HepG2 (cell line): ENCODE measurements around the gene TXNDC12. TPM values are rescaled to one million over a fixed set of nuclear protein-coding genes. Genes with fewer than 3 reads are reported as not detected.

Experiments used
- BHLHE40 ChIP-seq: IDR thresholded peaks from 2 replicates; pipeline ENCODE4 v1.6.1; 2011; ENCODE audit warnings: low read length, improper control_type of control experiment
- BORCS8-MEF2B ChIP-seq: sonication (generic); formaldehyde crosslinking; IDR thresholded peaks from 2 replicates; pipeline ENCODE4 v1.8.0; 2022; ENCODE audit warnings: mild to moderate bottlenecking, missing genetic modification reagents
- GFI1 ChIP-seq: sonication (generic); formaldehyde crosslinking; IDR thresholded peaks from 2 replicates; pipeline ENCODE4 v1.5.0; 2020; ENCODE audit warnings: missing genetic modification reagents, mild to moderate bottlenecking, borderline replicate concordance
- HOXA5 ChIP-seq: sonication (generic); formaldehyde crosslinking; IDR thresholded peaks from 2 replicates; pipeline ENCODE4 v1.4.0; 2020; ENCODE audit warnings: missing genetic modification reagents
- JUN ChIP-seq: sonication (generic); formaldehyde crosslinking; IDR thresholded peaks from 2 replicates; pipeline ENCODE4 v1.4.0; 2020; ENCODE audit warnings: mild to moderate bottlenecking, missing genetic modification reagents
- KDM4B ChIP-seq: sonication (generic); formaldehyde crosslinking; IDR thresholded peaks from 2 replicates; pipeline ENCODE4 v1.4.0; 2020; ENCODE audit warnings: missing genetic modification reagents
- PHF20 ChIP-seq: sonication (generic); formaldehyde crosslinking; IDR thresholded peaks from 2 replicates; pipeline ENCODE4 v1.5.0; 2020; ENCODE audit warnings: mild to moderate bottlenecking, missing genetic modification reagents
- RFX3 ChIP-seq: IDR thresholded peaks from 2 replicates; pipeline ENCODE4 v1.6.1; 2016; ENCODE audit warnings: missing biosample characterization, missing genetic modification reagents
- RXRB ChIP-seq: IDR thresholded peaks from 2 replicates; pipeline ENCODE4 v1.6.1; 2016; ENCODE audit warnings: borderline replicate concordance, missing genetic modification reagents, missing compliant biosample characterization
- THYN1 ChIP-seq: sonication (generic); formaldehyde crosslinking; IDR thresholded peaks from 2 replicates; pipeline ENCODE4 v1.8.1; 2023; ENCODE audit warnings: low read depth, mild to moderate bottlenecking, moderate library complexity, missing genetic modification reagents, borderline replicate concordance
- ZC3H13 ChIP-seq: sonication (generic); formaldehyde crosslinking; IDR thresholded peaks from 2 replicates; pipeline ENCODE4 v1.8.1; 2023; ENCODE audit warnings: mild to moderate bottlenecking, missing genetic modification reagents, moderate library complexity
- ZFAT ChIP-seq: sonication (generic); formaldehyde crosslinking; conservative IDR thresholded peaks from 2 replicates; pipeline ENCODE4 v1.8.1; 2023; ENCODE audit warnings: missing genetic modification reagents, inconsistent platforms
- ZNF256 ChIP-seq: sonication (generic); formaldehyde crosslinking; conservative IDR thresholded peaks from 2 replicates; pipeline ENCODE4 v1.4.0; 2020; ENCODE audit warnings: missing genetic modification reagents
- ZNF44 ChIP-seq: sonication (generic); formaldehyde crosslinking; IDR thresholded peaks from 2 replicates; pipeline ENCODE4 v1.5.1; 2020; ENCODE audit warnings: mild to moderate bottlenecking, missing genetic modification reagents
- ZNF556 ChIP-seq: sonication (generic); formaldehyde crosslinking; IDR thresholded peaks from 2 replicates; pipeline ENCODE4 v1.4.0; 2020; ENCODE audit warnings: mild to moderate bottlenecking, missing genetic modification reagents, borderline replicate concordance
- ZNF639 ChIP-seq: conservative IDR thresholded peaks from 2 replicates; pipeline ENCODE4 v1.6.1; 2018; ENCODE audit warnings: missing genetic modification reagents
- ZNF747 ChIP-seq: sonication (generic); formaldehyde crosslinking; IDR thresholded peaks from 2 replicates; pipeline ENCODE4 v1.8.1; 2023; ENCODE audit warnings: missing genetic modification reagents, mild to moderate bottlenecking, borderline replicate concordance
- ZNF776 ChIP-seq: sonication (generic); formaldehyde crosslinking; IDR thresholded peaks from 2 replicates; pipeline ENCODE4 v1.4.0; 2020; ENCODE audit warnings: mild to moderate bottlenecking, missing genetic modification reagents
- ZSCAN12 ChIP-seq: sonication (generic); formaldehyde crosslinking; IDR thresholded peaks from 2 replicates; pipeline ENCODE4 v1.9.0; 2021; ENCODE audit warnings: mild to moderate bottlenecking, missing genetic modification reagents
- polyA plus RNA-seq, 8 experiments: library from polyadenylated mRNA; depleted of rRNA in 3 of 8; stranded (reverse) in 7 of 8; unstranded in 1 of 8; fragments of >200 nt; fragmentation: Illumina TruSeq in 4 of 8; extraction: Trizol in 4 of 8; gene quantifications; 2 replicates each; pipeline versions ENCODE4 v1.2.1 to v1.2.3, GENCODE V29; 2011 to 2016; ENCODE audit warnings: low read depth in 4 of 8, missing spikeins in 1 of 8, mixed read lengths in 1 of 8; ENCODE audit not compliant: insufficient read depth in 1 of 8
- total RNA-seq, 5 experiments: library from RNA; depleted of rRNA; stranded (reverse); fragments of >200 nt; fragmentation: Illumina TruSeq; extraction: Trizol; gene quantifications; 2 replicates each; pipeline ENCODE4 v1.2.3, GENCODE V29; 2016; ENCODE audit warnings: low read depth in 1 of 5
- TF ChIP-seq, protein P1 (sequence below), 2 experiments: IDR thresholded peaks; 2 replicates each; pipeline ENCODE4 v1.6.1; 2011 to 2012; ENCODE audit warnings: low read length in 2 of 2, borderline replicate concordance in 1 of 2, low read depth in 1 of 2, mild to moderate bottlenecking in 1 of 2, moderate library complexity in 1 of 2
- TF ChIP-seq, protein P2 (sequence below): sonication (generic); formaldehyde crosslinking; IDR thresholded peaks from 2 replicates; pipeline ENCODE4 v1.8.1; 2023; ENCODE audit warnings: mild to moderate bottlenecking, moderate library complexity, missing genetic modification reagents
- TF ChIP-seq, protein P3 (sequence below): IDR thresholded peaks from 2 replicates; pipeline ENCODE4 v1.6.1; 2012; ENCODE audit warnings: inconsistent platforms

TXNDC12 gene
- total and polyA plus RNA-seq, 2 of the 13 experiments (the other 11 are each of a cell fraction or from before 2014, with no cell fraction given): 65.6 to 67.2 TPM

- TF ChIP-seq JUN (CRISPR knock-in tag) (no peak), ZC3H13 (no peak), BORCS8-MEF2B (CRISPR knock-in tag) (0 out of 2 replicates have a peak, but pooled peaks have one; percentile 71), ZNF776 (CRISPR knock-in tag) (no peak), RXRB (peak; percentile 6; the same call in 1 of the 2 replicates), ZNF747 (CRISPR knock-in tag) (peak; percentile 66; the same call in 1 of the 2 replicates), ZNF256 (no peak), ZSCAN12 (CRISPR knock-in tag) (no peak), HOXA5 (CRISPR knock-in tag) (peak; percentile 45), RFX3 (CRISPR knock-in tag) (no peak), ZNF44 (CRISPR knock-in tag) (no peak), KDM4B (CRISPR knock-in tag) (no peak), GFI1 (0 out of 2 replicates have a peak, but pooled peaks have one; percentile 31), THYN1 (CRISPR knock-in tag) (no peak), BHLHE40 (no peak), ZNF556 (CRISPR knock-in tag) (no peak), PHF20 (CRISPR knock-in tag) (peak; percentile 59), ZFAT (no peak), ZNF639 (no peak; the same call in 1 of the 2 replicates)
- TF ChIP-seq, protein P1, sequence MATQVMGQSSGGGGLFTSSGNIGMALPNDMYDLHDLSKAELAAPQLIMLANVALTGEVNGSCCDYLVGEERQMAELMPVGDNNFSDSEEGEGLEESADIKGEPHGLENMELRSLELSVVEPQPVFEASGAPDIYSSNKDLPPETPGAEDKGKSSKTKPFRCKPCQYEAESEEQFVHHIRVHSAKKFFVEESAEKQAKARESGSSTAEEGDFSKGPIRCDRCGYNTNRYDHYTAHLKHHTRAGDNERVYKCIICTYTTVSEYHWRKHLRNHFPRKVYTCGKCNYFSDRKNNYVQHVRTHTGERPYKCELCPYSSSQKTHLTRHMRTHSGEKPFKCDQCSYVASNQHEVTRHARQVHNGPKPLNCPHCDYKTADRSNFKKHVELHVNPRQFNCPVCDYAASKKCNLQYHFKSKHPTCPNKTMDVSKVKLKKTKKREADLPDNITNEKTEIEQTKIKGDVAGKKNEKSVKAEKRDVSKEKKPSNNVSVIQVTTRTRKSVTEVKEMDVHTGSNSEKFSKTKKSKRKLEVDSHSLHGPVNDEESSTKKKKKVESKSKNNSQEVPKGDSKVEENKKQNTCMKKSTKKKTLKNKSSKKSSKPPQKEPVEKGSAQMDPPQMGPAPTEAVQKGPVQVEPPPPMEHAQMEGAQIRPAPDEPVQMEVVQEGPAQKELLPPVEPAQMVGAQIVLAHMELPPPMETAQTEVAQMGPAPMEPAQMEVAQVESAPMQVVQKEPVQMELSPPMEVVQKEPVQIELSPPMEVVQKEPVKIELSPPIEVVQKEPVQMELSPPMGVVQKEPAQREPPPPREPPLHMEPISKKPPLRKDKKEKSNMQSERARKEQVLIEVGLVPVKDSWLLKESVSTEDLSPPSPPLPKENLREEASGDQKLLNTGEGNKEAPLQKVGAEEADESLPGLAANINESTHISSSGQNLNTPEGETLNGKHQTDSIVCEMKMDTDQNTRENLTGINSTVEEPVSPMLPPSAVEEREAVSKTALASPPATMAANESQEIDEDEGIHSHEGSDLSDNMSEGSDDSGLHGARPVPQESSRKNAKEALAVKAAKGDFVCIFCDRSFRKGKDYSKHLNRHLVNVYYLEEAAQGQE (IDR thresholded peaks at IDR 0.05; ENCODE audit: borderline replicate concordance in 1 of 2, low read depth in 1 of 2, low read length in 2 of 2): no peak; a peak in 1 of 4 replicates
- TF ChIP-seq, protein P2, sequence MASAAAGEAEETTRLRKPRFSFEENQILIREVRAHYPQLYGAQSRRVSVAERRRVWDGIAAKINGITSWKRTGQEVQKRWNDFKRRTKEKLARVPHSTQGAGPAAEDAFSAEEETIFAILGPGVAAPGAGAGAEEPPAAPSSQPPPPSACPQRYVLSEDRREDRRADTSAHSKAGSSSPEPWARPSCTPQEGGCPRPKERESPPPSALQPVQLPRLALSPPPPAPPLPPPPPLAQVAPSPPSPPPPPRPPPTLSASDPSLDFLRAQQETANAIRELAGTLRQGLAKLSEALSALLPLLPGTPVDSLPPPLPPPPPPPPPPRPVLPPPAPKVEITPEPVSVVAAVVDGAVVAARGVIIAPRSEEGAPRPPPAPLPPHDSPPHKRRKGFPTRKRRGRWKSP (CRISPR knock-in tag): peak; percentile 81
- TF ChIP-seq, protein P3, sequence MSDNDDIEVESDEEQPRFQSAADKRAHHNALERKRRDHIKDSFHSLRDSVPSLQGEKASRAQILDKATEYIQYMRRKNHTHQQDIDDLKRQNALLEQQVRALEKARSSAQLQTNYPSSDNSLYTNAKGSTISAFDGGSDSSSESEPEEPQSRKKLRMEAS: peak; percentile 94
These were observed 1.4 kb upstream of the TXNDC12 start, which contains the start of gene BTF3L4 (continued) for GRCh38 chr1:52056163-52056936.
